ENCODE measurements around the gene LIMK1. TPM values are rescaled to one million over a fixed set of nuclear protein-coding genes. Genes with fewer than 3 reads are reported as not detected.

Gene LIMK1
- total and polyA plus RNA-seq, 2 of the 4 experiments (the other 2 are of a cell fraction): 25.8 to 48.0 TPM

GRCh38 chr7:74059681-74060588 is 23.7 kb upstream of the LIMK1 start:
- no peak for TF ChIP-seq CHD1 (IDR thresholded peaks at IDR 0.05; ENCODE audit: low read depth, low read length)
- TF ChIP-seq RAD21 (IDR thresholded peaks at IDR 0.05; ENCODE audit: low read length): no peak
- TF ChIP-seq NFE2L2 (IDR thresholded peaks at IDR 0.05; ENCODE audit: low read depth, low read length): no peak
- no peak for TF ChIP-seq MAZ (IDR thresholded peaks at IDR 0.05; ENCODE audit: borderline replicate concordance, low read depth, low read length)
- TF ChIP-seq, protein P1, sequence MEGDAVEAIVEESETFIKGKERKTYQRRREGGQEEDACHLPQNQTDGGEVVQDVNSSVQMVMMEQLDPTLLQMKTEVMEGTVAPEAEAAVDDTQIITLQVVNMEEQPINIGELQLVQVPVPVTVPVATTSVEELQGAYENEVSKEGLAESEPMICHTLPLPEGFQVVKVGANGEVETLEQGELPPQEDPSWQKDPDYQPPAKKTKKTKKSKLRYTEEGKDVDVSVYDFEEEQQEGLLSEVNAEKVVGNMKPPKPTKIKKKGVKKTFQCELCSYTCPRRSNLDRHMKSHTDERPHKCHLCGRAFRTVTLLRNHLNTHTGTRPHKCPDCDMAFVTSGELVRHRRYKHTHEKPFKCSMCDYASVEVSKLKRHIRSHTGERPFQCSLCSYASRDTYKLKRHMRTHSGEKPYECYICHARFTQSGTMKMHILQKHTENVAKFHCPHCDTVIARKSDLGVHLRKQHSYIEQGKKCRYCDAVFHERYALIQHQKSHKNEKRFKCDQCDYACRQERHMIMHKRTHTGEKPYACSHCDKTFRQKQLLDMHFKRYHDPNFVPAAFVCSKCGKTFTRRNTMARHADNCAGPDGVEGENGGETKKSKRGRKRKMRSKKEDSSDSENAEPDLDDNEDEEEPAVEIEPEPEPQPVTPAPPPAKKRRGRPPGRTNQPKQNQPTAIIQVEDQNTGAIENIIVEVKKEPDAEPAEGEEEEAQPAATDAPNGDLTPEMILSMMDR (conservative IDR thresholded peaks at IDR 0.05; ENCODE audit: low read depth, low read length): no peak
- CTCF ChIA-PET: no interaction called here
- H3K4ac ChIP-seq (ENCODE audit: low read depth, low read length): no peak overlapping the region
- H2AK5ac ChIP-seq (ENCODE audit: low read depth, low read length): no peak overlapping the region
- no peak overlapping the region for H3K56ac ChIP-seq (ENCODE audit: extremely low read depth, insufficient read depth, low read length)
- H3K9ac ChIP-seq (ENCODE audit: low read depth, low read length): no peak overlapping the region
- H2BK5ac ChIP-seq (ENCODE audit: low read depth, low read length, poor library complexity, severe bottlenecking): no peak overlapping the region
- POLR2A ChIA-PET (ENCODE audit: unreplicated experiment): no interaction called here
- intact Hi-C loops (cut with micrococcal nuclease) (loop anchor here (10.0 kb wide), 1 partner anchor 195 kb away; the partner anchor contains the start of gene TMEM270), dilution Hi-C loops (cut with HindIII; ENCODE audit: low sequenced_read_pairs, unreplicated experiment) (no loop called here), in situ Hi-C loops (cut with MboI; ENCODE audit: low sequenced_read_pairs) (no loop called here)
- no peak overlapping the region for H3K27ac ChIP-seq (ENCODE audit: insufficient read depth, low read length)
- H3K9me1 ChIP-seq (ENCODE audit: insufficient read depth, low read length): no peaks in the 10 kb centered on the region
- no peak overlapping the region for H2BK120ac ChIP-seq (ENCODE audit: low read depth, low read length)
- 87% methylated on average over 7 of the region's 21 CpGs; no CpG with 5 or more reads in 1 of the 2 experiments for WGBS, 2 experiments (ENCODE audit: extremely low coverage in 2 of 2, insufficient read length in 1 of 2)
- H3K23ac ChIP-seq (ENCODE audit: low read depth, low read length): no peak overlapping the region
- H3K4me1 ChIP-seq (ENCODE audit: control insufficient read depth, insufficient read depth, low read length): peaks cover 4% of the 10 kb centered on the region
- no peak overlapping the region for H2BK20ac ChIP-seq (ENCODE audit: low read depth, low read length)
- H2AFZ ChIP-seq (replicated peaks; ENCODE audit: low read length, poor library complexity): no peak overlapping the region
- ATAC-seq (ENCODE audit: low read depth): no peak
- no peak overlapping the region for H3K4me2 ChIP-seq (ENCODE audit: low read depth, low read length)
- no peak overlapping the region for H4K91ac ChIP-seq (ENCODE audit: insufficient read depth, low read depth, low read length)
- H3K9me3 ChIP-seq (ENCODE audit: control insufficient read depth, insufficient read depth, low read length): no peaks in the 10 kb centered on the region
- H3K79me1 ChIP-seq (ENCODE audit: low read depth in 1 of 2, low read length in 2 of 2): no peaks in the 10 kb centered on the region
- H3K4me3 ChIP-seq (ENCODE audit: insufficient read depth, low read depth, low read length): no peak overlapping the region
- no peak for DNase-seq
- no peak overlapping the region for H2BK15ac ChIP-seq (ENCODE audit: low read depth, low read length)
- no peak overlapping the region for H4K5ac ChIP-seq (ENCODE audit: low read depth, low read length)
- no peak overlapping the region for H4K8ac ChIP-seq (ENCODE audit: low read depth in 2 of 2, low read length in 2 of 2)
- no peaks in the 10 kb centered on the region; the same call in 1 of the 2 replicates for H3K27me3 ChIP-seq (ENCODE audit: control insufficient read depth, insufficient read depth, low read length)
- H4K20me1 ChIP-seq (ENCODE audit: insufficient read depth, low read length): no peaks in the 10 kb centered on the region
- no peak overlapping the region for H2AK9ac ChIP-seq (replicated peaks; ENCODE audit: low read depth, low read length, poor library complexity)
- no TSS peak for BruUV-seq (replicated peaks)
- H3K18ac ChIP-seq (ENCODE audit: low read depth, low read length): no peak overlapping the region
- no peaks in the 10 kb centered on the region for H3K36me3 ChIP-seq (ENCODE audit: control insufficient read depth, insufficient read depth, low read length)
- H3K14ac ChIP-seq (replicated peaks; ENCODE audit: low read depth, low read length): no peak overlapping the region

All from IMR-90 (cell line).